Stimulated activated CD8-positive, alpha-beta memory T cell treated with anti-CD3 and anti-CD28 coated beads, Interleukin-4, amount 100 ng/mL, for 4 hours (primary cell): ENCODE results near the gene TPH2.

Experiments
- DNase-seq, 2 donors: peaks; one replicate each; pipeline ENCODE4 v3.0.0-alpha.2; 2020; ENCODE audit warnings: low read depth in 2 of 2, low spot score in 1 of 2

The TPH2 gene

DNA sequence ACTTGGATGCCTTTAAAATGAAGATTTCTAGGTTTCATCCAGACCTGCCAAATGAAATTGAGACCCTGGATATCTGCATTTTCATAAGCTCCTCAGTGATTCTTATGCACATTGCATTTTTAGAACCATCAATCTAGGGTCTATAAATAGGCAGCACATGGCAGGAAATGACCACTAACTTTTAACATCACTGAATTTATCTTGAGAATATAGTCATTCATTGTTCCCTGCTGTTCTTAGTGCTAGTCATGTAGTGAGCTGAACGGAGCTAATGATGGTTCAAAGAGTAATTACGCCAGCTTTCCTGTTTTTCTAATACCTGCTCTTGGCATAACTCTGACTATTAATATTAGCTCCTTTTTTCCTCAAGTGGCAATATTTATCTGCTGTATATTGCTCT is 91.6 kb downstream of the TPH2 start:
- DNase-seq: no peak

DNA sequence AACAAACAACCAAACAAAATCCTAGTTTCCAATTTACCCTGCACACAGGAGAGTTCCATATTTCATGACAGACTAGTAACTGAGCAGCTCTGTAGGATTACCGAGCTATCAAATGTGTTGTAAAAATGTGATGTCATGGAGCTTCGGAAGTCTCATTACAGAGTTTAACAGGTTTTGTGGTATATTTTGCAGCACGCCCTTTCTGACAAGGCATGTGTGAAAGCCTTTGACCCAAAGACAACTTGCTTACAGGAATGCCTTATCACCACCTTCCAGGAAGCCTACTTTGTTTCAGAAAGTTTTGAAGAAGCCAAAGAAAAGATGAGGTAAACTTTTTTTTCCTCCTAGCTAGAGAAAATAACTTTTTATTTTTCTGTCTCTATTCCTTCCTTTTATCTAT is 92.4 kb downstream of the TPH2 start:
- DNase-seq: no peak

DNA sequence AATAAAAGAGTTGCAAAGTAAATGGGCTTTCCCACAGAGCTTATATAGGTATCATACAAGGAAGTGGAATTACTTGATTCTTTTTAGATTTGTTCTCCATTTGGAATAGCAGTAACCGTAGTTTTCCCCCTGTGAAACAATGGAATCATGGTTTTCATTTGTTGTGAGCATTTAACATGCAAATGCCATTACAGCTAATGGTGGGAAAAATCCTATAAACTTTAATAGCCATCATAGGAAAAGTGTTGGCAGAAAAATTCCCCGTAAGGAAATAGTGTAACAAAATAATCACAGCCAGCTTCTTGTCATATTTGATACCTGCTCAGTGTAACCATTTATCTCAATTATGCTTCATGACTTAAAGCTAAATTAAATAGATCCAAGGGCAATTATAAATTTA is 95.3 kb downstream of the TPH2 start:
- DNase-seq: no peak

DNA sequence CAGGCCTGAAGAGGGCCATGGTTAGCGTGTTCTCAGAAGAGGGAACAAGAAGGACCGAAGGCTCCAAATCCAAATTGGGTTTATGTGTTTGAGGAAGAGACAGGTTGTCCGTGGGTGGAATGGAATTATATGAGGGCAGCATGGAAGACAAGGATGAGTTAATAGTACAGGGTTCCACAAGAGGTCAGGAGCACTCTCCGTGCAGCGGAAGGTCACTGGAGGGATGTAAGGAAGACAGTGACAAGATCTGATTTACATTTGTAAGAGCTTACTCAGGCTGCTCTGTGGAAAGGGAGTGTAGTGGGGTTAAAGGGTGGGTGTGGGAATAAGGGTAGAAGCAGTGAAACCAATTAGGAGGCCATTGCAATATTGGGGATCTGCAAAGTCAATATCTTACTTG is 97.0 kb downstream of the TPH2 start:
- DNase-seq: no peak

DNA sequence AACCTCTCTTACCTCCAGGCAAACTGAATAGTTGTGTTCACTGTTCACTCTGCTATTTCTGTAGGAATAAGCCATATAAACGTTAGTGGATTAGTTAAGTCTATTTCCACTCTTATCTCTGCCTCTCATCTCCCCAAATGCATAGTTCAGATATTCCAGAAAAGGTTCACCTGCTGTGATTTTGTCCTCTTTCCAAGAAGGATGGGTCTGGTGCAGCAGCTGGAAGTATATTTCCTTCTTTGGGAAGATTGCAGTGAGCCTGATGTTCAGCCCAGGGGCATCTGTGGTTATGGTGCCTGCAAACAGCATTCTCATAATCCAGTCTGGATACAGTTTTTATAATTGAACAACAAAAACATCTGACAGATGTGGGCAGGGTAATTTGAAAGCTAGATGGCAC is 97.7 kb downstream of the TPH2 start:
- no peak for DNase-seq

DNA sequence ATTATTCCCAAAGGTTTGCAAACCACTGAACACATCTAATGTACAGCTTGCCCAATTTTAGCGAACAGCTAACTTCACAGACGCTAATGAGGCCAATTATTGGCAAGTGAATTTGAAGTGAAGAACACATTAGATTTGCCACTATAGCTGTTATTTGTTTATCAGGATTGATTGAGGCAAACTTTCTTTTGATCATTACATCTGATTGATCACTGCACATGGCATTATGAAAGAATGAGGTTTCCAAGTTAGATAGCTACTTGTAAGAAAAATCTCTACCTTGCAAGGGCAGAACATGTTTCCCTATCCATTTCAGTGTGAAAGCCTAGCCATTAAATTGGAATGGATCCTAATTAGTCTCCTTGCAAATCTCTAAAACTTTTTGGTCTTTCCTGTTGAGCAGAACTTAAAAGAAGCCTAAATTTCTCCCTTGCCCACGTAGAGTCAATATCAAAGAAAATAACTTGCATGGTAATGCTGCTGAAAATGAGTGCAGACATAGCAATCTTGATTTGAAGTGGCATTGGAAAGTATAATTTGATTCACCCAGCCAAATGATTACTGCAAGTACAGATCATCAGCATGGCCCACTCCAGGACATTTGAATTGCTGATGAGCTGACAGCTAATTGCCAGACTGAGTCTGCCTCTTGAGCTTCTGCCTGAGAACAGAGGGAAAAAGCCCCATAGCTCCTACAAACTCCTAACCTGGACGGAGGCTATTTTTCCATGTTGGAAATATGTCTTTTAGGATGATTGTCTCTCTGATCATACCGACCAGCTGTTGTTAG is 98.6 kb downstream of the TPH2 start:
- no peak for DNase-seq

DNA sequence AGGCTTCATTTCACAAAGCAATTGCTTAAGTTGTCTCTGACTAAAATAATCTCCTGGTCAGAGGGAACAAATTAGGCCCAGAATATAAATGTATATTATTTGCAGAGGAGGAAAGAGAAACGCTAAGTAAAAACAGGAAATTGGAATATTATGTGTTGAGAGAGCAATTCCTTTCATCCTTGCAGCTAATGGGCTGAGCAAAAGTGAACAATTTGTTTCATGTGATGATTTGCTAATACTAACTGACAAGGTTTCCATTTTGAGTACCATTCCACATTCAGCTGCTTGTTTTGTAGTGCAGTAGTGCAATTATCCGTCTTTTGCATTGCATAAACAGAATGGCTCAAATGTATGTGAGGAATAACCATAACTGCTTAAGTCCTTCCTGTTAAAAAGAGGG is 103.2 kb downstream of the TPH2 start:
- no peak for DNase-seq

DNA sequence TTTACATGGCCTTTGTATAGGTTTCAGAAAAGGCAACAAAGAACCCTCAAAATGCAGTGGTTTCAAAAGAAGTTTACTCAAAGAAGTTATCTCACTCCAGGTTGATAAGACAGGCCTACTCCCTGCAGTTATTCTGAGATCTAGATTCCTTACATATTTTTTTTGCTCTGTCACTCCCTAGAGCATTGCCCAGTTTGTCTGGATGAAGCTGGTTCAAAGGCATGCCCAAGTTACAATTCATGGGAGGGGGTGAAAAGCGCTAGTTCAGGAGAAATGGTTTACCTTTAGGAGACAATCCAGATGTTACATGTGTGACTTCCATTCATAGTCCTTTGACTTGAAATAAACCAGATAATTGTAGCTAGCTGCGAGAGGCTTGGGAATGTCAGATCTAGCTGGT is 115.0 kb downstream of the TPH2 start:
- DNase-seq: no peak

DNA sequence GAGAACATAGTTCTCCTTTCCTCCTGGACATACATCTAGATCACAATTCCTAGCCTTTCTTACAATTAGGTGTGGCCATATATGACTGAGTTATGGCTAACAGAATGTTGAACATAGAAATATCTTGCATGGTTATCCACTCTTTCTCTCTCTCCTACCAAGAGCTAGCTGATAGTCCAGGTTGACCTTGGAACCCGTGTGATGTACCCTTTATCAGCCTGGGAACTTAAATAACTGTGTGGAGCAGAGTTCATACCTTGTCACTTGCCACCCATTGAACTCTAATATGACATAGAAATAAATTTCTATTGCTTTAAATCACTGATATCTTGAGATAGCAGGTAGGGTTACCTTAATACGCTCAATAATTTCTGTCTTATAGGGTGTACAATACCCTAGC is 115.9 kb downstream of the TPH2 start:
- DNase-seq: no peak

DNA sequence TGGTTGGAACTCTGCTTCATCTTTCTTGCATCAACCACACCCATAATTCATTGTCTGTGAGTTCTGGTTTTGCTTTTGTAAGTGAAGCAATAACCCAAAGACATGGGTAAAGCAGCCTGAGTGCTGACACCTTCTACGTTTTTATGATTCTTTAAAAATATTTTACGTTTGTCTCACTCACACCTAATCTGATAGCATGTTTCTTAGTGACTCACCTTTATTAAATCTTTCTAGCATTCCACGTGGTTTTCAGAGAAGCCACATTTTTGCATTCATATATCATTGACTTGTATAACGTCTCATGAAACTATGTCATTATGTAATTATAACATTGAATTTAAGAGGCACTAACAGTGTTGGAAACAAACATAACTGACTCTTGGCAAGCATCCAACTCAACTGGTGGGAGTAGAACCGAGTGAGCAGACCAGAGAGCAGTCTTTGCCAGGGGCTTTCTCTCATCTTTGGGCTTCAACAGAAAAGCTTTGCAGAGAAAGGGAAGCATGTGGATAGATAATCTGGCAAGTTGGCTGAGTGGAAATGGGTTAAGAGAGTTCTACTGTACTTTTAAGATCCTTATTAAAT is 118.8 kb downstream of the TPH2 start:
- no peak for DNase-seq

DNA sequence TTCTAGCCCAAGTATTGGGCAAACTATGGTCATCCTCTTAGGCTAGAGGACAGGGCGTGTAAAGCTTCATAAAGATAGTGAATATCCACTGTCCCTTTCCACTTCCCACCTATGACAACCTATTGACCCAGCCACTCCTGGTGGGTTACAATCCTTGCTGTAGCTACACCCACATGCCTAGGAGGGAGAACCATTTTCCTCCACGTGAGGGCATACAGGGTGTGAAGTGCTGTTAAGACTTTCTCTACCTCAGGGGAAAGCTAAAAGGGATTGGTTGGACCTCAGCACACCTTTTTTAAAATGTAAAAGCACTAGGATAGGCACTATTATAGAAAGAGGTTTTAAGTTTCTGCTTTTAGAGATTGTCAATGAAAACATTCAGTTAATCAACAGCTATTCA is 124.4 kb downstream of the TPH2 start:
- DNase-seq: no peak

DNA sequence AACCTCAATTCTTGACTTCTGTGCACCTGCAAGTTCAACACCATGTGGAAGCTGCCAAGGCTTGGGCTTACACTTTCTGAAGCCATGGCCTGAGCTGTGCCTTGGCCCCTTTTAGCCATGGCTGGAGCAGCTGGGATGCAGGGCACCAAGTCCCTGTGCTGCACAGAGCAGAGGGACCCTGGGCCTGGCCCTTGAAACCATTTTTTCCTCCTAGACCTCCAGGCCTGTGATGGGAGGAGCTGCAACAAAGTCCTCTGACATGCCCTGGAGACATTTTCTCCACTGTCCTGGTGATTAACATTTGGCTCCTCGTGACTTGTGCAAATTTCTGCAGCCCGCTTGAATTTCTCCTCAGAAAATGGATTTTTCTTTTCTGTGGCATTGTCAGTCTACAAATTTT is 132.4 kb downstream of the TPH2 start:
- DNase-seq: no peak

DNA sequence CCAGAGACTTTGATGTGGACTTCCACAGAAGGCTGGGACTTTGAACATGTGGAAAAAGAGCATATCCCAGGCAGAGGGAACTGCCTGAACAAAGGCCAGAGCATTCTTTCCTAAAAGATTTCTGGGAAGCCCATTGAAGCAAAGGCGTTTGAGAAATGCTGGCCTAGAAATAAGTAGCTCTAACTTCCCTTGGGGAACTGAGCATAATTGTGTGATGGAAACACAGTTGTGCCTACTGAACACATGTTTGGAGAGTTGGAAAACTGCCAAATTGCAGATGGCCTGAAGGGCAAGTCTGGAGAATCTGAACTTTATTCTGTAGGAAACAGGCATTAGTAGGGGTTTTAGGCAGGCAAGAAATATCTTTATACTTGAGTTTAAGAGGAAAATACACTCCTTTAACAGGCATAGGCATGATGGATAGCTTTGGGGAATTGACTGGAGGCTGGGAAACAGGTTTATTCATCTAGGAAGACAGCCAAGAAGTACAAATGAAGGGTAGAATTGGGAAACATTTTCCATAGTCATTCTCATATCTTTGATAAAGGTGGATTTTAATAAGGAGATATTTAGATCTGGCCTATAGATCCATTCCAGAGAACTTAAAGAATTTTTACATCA is 134.1 kb downstream of the TPH2 start:
- DNase-seq: no peak

DNA sequence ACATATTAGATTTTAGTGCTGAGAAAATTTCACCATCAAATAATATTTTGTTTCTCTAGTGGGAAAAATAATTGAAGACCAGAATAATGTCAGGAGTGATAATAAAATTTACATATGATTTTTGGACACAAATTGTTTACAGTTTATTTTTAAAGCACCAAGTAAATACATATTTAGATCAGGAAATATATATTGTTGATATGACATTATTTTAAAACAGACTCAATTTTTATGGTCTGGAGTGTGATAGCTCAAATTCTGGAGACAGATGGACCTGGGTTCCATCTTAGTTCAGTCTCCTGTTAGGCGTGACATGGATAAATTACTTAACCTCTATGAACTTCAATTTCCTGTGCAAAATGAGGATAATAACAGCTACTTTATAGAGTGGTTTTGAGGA is 135.4 kb downstream of the TPH2 start:
- no peak for DNase-seq

DNA sequence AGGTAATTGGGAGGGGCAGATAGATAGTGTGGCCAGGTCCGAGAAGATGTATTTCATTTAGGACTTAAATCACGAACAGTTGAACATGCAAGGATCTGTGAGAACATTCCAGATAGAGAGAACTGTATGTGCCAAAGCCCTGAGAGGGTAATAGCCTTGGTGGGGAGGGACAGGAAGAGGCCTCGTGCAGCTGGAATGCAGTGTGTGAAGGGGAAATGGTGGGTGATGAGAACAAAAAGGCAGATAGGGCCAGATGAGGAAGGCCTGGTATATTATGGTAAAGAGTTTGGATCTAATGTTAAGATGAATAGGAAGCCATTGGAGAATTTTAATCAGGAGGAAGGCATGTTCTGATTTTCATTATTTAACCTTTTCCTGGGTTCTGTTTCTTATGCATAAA is 136.3 kb downstream of the TPH2 start:
- no peak for DNase-seq

DNA sequence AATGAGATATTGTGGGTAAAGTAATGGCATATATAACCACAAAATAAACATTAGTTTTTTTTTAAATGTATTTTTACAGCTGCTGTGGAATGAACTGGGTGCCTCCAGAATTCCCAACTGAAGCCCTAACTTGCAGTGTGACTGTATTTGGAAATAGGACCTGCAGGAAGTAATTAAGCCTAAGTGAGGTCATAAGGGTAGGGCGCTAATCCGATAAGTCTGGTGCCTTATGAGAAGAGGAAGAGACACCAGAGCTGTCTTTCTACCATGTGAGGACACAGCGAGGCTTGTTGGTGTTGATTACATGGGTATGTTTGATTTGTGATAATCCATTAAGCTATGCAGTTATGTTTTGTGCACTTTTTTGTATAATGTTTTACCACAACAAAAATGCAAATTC is 136.8 kb downstream of the TPH2 start:
- DNase-seq: no peak

DNA sequence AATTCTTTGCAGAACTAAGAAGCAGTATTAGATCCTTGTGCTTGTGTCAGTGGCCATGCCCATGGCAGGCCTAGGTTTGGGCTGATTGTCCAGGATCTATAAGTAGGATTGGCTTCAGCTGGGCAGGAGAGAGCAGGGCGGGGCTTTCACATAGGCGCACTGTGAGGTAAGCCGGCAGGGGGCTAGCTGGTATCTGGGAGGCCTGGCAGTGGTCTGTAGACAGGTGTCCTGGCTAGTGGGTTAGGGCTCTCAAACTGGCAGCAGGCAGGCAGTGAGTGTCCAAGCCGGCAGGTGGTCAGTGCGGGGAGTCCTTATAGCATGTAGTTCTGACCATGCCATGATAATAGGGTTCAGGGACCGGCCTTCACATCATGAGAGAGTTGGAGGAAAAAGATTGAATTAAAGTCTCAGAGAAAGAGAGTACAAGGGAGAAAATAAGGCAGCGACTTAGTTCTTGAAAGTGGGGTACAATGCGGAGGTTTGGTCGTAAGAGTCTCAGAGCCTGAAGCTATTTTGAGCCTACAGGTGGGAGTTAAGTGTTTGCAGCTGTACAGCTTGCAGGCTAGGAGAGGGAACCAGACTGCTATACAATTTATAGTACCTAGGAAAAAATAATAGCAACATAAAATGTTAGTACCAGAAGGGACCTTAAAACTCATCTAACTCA is 137.4 kb downstream of the TPH2 start:
- DNase-seq: no peak

DNA sequence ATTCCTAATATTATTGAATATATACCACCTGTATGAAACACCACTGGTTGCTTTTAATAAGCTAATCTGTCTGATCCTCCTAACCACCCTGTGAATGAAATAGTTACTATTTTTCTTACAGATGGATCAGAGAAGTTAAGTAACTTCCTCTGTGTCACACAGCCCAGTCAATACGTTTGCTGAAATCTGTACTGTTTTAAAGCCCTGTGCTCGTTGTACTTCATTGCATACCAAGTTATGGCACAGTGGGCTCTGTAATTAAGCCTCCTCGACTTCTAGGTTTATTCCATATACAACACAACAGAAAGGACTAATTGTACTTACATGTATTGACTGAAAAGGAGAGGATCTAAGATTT is 137.9 kb downstream of the TPH2 start:
- no peak for DNase-seq

DNA sequence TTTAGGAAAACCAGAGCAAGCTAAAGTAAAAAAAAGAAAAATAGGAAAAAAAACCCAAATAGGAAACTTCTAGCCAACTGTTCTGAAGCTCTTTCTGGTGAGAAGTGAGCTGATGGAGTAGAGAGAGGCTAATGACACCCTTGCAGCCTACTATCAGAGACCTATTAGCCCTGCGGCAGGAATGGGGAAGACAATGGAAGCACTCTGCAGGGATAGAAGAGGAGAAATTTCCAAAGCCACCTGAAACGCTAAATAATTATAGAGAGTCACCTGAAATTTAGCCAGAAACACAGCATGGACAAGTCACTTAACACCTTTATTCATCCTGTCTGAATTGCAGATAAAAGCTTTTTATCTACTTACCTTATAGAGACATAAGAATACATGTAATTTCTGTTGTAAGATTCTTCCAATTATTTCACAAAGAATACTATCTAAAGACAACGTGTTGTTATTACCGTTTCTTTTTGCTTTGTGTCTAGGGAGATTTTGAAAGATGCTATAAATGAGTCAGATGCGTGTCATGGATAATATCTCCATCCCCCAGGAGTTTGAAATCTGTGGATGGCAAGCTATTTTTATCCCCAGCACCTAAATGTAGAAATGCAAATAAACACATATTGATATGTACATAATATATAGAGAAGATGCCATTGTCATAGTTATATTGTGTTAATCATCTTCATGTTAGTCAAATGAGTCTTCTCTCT is 138.6 kb downstream of the TPH2 start:
- DNase-seq: no peak

DNA sequence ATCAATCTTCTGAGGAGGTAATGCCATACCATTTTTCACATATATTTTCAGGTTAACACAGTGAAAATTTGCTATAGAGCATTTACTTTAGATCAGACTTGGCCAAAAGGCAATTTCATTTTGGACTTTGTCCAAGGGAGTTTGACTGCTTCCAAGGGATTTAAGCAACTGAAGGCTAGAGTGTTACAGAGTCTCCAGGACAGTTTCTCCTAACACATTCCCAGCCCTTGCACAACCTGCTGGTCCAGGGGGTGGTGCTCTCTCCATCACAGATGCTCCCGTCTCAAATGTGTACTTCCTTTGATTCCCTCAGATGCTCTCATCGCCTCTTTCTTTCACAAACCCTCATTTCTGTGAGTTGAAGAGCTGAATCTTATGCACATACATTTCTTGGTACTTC is 143.1 kb downstream of the TPH2 start:
- no peak for DNase-seq
